OCI-LY7 (cell line): ENCODE data around the gene GATB.

Experiments used
- CTCF ChIP-seq: fragments of 200-600 bp; sonication (generic); conservative IDR thresholded peaks from 2 replicates; pipeline ENCODE4 v1.5.1; 2014; ENCODE audit warnings: mild to moderate bottlenecking, antibody characterized with exemption, low read length, moderate library complexity, mixed read lengths
- EZH2phosphoT487 ChIP-seq: fragments of 200-600 bp; sonication (generic); IDR thresholded peaks from 2 replicates; pipeline ENCODE4 v1.6.1; 2018; ENCODE audit warnings: low read depth, borderline replicate concordance, mild to moderate bottlenecking, mixed run types, antibody characterized with exemption, low read length, moderate library complexity, mixed read lengths

GRCh38 chr4:151685303-151685702 lies 75.5 kb downstream of the GATB start:
- TF ChIP-seq CTCF (no peak), EZH2phosphoT487 (no peak)
